Measurements from ENCODE around the gene TLE1.
"Not testable (repeated sequence)": the region's sequence is repeated elsewhere in the genome, so short reads cannot be mapped to it uniquely, and the experiment has no call there.

The TLE1 gene

GRCh38 chr9:81621785-81622259 is 67.5 kb downstream of the TLE1 start:
- DNase-seq, result no peak

- no peak for DNase-seq
Observed at GRCh38 chr9:81621118-81621517, 68.2 kb downstream of the TLE1 start.

GRCh38 chr9:81620002-81620390 is 69.4 kb downstream of the TLE1 start:
- DNase-seq, result no peak

GRCh38 chr9:81619353-81620001 is 69.9 kb downstream of the TLE1 start:
- no peak for DNase-seq

- DNase-seq, result no peak
Observed at GRCh38 chr9:81618923-81619322, 70.4 kb downstream of the TLE1 start.

- DNase-seq, result no peak
Observed at GRCh38 chr9:81616141-81616540, 73.2 kb downstream of the TLE1 start.

- no peak for DNase-seq
Observed at GRCh38 chr9:81614335-81614734, 75.0 kb downstream of the TLE1 start.

- no peak for DNase-seq
Observed at GRCh38 chr9:81613002-81613812, 76.1 kb downstream of the TLE1 start.

- no peak for DNase-seq
Observed at GRCh38 chr9:81611664-81612063, 77.7 kb downstream of the TLE1 start.

- no peak for DNase-seq
Observed at GRCh38 chr9:81610740-81611107, 78.6 kb downstream of the TLE1 start.

- DNase-seq, result no peak
Observed at GRCh38 chr9:81609782-81610739, 79.3 kb downstream of the TLE1 start.

- DNase-seq, result no peak
Observed at GRCh38 chr9:81608289-81608657, 81.1 kb downstream of the TLE1 start.

- no peak for DNase-seq
Observed at GRCh38 chr9:81607593-81608288, 81.6 kb downstream of the TLE1 start.

GRCh38 chr9:81606261-81606660 is 83.1 kb downstream of the TLE1 start:
- not testable (repeated sequence) for DNase-seq

GRCh38 chr9:81605170-81605670 is 84.1 kb downstream of the TLE1 start:
- DNase-seq, result peak; percentile 77

- no peak for DNase-seq
Observed at GRCh38 chr9:81604306-81605169, 84.8 kb downstream of the TLE1 start.

GRCh38 chr9:81602887-81603680 is 86.3 kb downstream of the TLE1 start:
- DNase-seq, result no peak

- DNase-seq, result no peak
Observed at GRCh38 chr9:81601639-81602623, 87.4 kb downstream of the TLE1 start.

GRCh38 chr9:81600631-81601030 is 88.7 kb downstream of the TLE1 start:
- DNase-seq, result no peak

Measured in NCI-H2029 (cell line).